ENCODE results near the gene SIGLEC11. TPM values are rescaled to one million over a fixed set of nuclear protein-coding genes. Genes with fewer than 3 reads are reported as not detected.

Gene SIGLEC11
- total RNA-seq, 1 experiment from 2014 or later = 2.7 TPM

Other genes starting within 250 kb of the SIGLEC11 start
- gene TSKS, start 197.9 kb downstream of the SIGLEC11 start, total RNA-seq (2014; rRNA removed; shearing (Covaris generic)) = not detected in 2 replicates
- gene AP2A1, start 194.2 kb downstream of the SIGLEC11 start, total RNA-seq (2014; rRNA removed; shearing (Covaris generic)) = 66.5 and 68.8 TPM in 2 replicates
- gene FUZ, start 147.9 kb downstream of the SIGLEC11 start, total RNA-seq (2014; rRNA removed; shearing (Covaris generic)) = 27.6 and 27.9 TPM in 2 replicates
- 22.2 and 27.4 TPM in 2 replicates for gene MED25, start 142.9 kb downstream of the SIGLEC11 start, total RNA-seq (2014; rRNA removed; shearing (Covaris generic))
- 77.1 and 91.2 TPM in 2 replicates for gene PTOV1, start 110.0 kb downstream of the SIGLEC11 start, total RNA-seq (2014; rRNA removed; shearing (Covaris generic))
- 24.2 and 40.6 TPM in 2 replicates for gene PNKP, start 93.6 kb downstream of the SIGLEC11 start, total RNA-seq (2014; rRNA removed; shearing (Covaris generic))
- 21.7 and 25.2 TPM in 2 replicates for gene AKT1S1, start 83.8 kb downstream of the SIGLEC11 start, total RNA-seq (2014; rRNA removed; shearing (Covaris generic))
- gene TBC1D17, start 83.5 kb downstream of the SIGLEC11 start, total RNA-seq (2014; rRNA removed; shearing (Covaris generic)) = 9.1 and 9.4 TPM in 2 replicates
- not detected in 2 replicates for gene IL4I1, start 64.3 kb downstream of the SIGLEC11 start, total RNA-seq (2014; rRNA removed; shearing (Covaris generic))
- gene ATF5, start 32.0 kb downstream of the SIGLEC11 start, total RNA-seq (2014; rRNA removed; shearing (Covaris generic)) = 8.4 and 8.9 TPM in 2 replicates
- gene NUP62, start 31.7 kb downstream of the SIGLEC11 start, total RNA-seq (2014; rRNA removed; shearing (Covaris generic)) = 87.8 and 88.7 TPM in 2 replicates
- 16.9 and 23.1 TPM in 2 replicates for gene VRK3, start 64.2 kb upstream of the SIGLEC11 start, total RNA-seq (2014; rRNA removed; shearing (Covaris generic))
- 18.9 and 21.4 TPM in 2 replicates for gene ZNF473, start 64.8 kb upstream of the SIGLEC11 start, total RNA-seq (2014; rRNA removed; shearing (Covaris generic))
- gene IZUMO2, start 202.1 kb upstream of the SIGLEC11 start, total RNA-seq (2014; rRNA removed; shearing (Covaris generic)) = 0.24 TPM in 1 of 2 replicates, not detected in the other
- 25.5 and 25.7 TPM in 2 replicates for gene MYH14, start 242.4 kb upstream of the SIGLEC11 start, total RNA-seq (2014; rRNA removed; shearing (Covaris generic))

Data from SJCRH30 (cell line).